GM18519 (cell line): ENCODE results near the gene COG5.
"Not testable (repeated sequence)": the region's sequence is repeated elsewhere in the genome, so short reads cannot be mapped to it uniquely, and the experiment has no call there.

Experiments
- ATAC-seq: cut with Tn5 transposase; IDR thresholded peaks from one replicate; pipeline ENCODE4 v1.9.1; 2021; ENCODE audit warnings: mild to moderate bottlenecking, moderate library complexity; ENCODE audit not compliant: unreplicated experiment, low FRiP score

COG5 gene

DNA sequence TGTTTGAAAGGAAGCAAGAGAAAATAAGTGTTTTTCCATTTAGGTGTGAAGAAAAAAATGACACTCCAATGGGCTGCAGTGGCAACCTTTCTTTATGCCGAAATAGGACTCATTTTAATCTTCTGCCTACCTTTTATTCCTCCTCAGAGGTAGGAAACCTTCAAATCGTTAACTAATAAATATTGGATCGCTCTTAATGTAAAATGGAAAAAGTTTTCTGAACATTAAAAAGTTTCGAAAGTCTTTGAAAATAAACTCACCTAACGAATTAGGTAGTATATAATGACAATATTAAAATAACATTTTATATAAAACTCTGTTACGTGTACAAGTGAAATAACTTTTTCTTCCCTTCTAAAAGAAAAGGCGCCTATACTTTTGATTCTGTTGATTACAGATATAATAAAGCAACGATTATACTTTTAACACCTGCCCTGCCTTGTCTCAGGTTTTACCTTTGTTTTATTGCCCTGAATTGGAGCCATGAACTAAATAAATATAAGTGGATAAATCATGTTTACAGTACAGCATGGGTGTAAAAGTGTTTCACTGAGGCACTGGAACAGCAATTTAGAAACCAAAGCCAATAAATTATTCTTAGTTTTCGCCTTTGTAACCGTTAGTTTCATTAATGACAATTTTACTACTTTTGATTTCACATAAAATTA is 17.1 kb upstream of the COG5 start:
- ATAC-seq = no peak

DNA sequence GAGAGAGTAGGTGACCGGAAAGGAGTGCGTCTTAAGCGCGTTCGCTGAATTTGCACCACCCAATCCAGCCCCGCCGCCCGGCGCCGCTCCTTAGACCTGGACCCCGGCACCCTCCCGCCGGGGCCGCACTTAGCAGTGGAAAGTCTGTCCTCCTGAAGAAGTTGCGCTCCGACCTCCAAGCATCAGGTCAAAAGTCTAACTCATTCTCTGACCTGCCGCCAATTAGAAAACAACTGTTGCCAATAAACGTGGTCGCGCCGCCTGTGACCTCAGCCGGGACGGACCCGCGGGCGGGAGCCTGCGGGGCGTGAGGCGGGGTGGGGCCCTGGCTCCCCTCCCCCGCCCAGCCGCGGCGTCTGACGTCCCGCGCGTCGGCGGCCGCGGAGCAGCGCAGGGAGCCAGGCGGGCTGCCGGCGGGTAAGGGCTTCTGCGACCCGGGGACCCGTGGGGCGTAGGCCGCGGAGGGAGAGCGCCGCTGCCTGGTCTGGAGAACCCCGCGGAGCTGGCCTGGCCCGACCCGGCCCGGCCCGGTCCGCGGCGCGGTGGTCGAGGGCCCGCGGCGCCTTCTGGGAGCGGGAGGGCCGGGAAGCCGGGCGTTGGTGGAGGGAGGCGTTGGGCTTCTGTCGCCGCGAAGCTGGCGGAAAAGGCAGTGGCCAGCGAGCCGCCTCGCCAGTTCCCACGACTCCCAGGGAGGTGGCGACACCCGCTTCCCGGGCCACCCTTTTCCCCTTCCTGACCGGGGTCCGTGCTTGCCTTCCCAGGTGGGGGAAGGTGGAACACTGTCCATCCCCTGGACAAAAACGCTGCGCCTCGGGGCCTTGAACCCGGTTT is 16.4 kb upstream of the COG5 start, which contains the start of gene BCAP29:
Gene BCAP29 (plus strand): TSS at position 362 of the 831 bp plus-strand sequence. CDS start 527 bp downstream, outside the sequence.
- ATAC-seq = peak; percentile 75

DNA sequence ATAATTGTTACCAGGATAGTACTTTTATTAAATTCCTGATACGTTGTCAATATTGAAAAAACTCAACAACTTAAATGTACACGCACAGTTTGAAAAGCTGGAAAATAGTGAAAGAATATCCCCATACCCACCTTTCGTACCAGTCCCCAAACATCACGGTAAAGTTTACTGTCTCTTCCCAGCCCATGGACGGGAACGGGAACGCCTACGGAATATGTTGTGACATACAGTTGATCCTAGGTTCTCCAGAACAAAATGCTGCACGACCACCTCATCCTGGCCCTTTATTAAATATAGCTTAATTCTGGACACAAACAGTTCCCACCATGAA is 15.8 kb upstream of the COG5 start:
- no peak for ATAC-seq

DNA sequence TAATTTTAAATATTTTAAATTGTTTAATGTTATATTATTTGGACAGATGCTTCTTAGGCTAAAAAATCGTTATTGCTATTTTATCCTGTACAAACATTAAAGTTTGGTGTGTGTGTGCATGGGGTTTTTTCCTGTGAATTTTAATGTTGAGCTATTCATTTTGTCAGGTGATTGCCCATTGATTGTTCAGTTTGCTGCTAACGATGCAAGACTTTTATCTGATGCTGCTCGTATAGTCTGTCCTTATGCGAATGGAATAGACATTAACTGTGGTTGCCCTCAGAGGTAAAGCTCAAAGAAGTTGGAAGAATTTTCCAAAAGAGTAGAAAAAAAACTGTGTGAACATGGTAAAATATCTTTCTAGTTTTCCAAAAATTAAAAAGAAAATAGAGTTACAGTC is 9.8 kb upstream of the COG5 start:
- no peak for ATAC-seq

DNA sequence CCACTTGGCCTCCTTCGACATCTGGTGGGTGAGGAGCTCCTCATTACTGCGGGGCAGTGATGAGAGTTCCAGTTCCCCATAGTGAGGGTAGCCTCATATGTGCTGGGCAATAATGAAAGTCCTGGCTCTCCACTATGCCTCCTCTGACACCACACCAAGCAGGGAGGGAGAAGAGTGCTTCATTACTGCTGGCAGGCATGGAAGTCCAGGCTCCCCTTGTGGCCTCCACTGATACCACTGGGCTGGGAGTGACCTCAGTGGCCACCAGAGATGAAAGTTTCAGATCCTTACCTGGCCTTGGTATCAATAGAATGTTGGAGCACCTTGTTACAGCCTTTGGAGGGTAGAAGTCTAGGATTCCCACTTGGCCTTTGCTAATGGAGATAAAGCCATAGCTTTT is 6.6 kb upstream of the COG5 start:
- no peak for ATAC-seq

DNA sequence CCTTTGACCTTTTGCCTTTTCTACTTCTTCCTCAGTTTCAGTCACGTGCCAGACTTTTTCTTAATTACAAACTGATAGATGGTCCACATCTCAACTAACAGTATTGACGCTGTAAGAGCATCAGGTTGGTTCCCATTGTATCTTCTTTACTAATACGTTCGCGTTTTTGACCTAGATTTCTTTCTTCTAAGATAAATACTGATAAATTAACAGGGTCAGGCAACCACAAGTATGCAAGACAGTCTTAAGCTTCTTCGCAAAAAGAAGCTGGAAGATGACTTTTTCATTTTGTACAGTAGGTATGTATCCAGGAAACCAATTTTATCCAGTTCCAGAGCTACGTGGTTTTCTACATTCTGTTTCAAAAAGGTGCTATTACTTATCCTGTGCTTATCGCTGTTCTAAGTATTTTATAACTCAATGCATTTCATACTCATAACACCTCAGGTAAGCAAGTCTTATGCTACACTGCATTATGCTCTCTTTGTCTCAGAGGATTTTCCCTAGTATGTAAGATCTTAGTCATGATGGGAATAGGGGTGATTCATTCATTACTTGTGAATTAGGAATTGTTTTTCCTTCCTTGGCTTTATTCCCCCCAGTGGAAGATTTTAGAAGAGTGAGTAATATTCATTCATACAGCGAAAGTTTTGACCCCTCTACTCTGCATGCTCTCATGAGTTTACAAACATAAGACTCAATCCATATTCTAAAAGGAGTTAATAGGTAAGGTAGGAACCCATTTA is 1.0 kb upstream of the COG5 start:
- ATAC-seq = no peak

DNA sequence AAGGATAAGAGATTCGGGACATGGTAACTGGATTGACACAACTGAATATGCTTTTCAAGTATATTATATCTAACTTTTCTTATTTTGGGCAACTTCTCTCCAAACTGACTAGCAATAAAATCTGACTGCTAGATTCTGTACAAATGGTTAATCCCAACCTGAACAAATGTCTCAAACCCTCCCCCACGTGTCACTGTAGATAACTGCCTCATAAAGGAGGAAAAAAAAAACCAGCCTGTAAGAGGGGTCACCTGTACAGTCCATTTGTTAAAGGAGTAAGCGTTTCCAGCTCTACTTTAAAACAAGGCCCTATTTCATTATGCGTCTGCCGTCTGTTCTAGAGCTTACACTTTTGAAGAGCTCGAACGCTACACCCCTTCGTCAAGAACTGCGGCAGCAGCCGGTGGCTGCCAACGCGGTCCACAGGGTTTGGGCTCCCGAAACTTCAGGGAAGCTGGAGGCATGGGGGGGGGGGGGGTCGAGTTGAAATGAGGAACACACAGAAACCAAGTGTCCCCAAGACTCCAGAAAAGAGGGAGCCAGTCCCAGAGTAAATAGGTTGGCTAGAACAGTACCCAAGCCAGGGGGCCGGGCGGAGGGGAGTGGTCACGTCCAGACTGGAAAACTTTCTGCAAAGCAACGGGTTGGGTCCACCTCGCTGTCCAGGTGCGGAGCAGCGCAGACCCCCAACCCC is 492 bp downstream of the COG5 start:
- ATAC-seq = peak; percentile 23

DNA sequence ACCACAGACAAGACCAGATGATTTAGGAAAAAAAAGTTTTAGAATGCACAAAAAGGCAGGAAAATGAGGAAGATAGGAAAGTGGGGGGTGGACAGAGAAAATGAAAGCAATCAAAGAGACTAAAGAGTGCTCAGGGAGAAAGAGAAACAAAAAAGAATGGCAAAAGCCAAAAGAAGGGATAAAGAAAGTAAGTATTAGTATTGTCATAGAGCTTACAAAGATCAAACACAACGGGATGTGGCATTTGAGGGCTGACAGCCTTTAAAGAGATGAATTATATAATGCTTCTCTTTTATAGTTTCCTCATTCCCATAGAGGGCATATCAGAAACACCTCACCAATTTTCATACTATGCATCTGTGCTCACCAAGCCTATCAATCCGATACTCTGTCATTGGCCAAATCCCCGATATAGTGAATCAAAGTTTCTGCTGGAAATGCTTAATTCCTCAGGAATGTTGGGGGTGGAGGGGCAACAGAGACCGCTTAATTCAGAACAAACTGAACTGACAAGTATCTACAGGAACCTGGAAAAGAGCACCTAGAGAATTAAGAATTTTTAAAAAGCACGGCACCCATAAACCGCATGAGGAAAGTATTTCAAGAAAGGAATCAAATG is 2.7 kb downstream of the COG5 start:
- no peak for ATAC-seq

DNA sequence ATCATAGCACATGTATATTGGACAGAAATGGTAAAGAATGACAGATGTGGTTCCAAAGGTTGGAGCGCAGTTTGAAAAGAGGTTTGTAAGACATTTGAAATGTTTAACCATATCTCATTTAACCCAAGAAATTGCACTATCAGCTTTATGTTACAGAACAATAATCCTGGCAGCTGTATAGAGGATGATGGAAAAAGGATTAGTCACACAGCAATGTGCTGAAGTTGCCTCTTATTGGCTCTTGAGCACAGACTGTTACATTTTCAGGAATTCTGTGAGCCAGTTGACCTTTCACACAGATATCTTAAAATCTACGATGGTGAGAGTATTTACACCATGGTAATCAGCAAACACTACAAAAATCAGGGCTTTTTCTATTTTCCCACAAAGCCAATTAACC is 3.9 kb downstream of the COG5 start:
- no peak for ATAC-seq

DNA sequence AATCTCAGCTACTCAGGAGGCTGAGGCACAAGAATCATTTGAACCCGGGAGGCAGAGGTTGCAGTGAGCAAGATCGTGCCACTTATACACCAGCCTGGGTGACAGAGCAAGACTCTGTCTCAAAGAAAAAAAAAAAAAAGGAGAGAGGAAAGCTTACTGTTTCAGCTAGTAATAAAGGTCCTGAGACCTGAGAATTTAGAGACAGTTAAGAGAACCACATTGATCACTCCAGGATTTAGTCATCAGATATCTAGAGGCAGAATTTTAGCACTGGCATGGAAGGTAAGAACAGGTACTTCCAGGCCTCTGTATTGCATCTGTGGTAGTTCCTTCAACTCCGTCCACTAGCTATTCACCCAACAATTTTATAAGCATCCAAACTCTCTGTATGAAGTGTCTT is 7.8 kb downstream of the COG5 start:
- ATAC-seq = no peak

DNA sequence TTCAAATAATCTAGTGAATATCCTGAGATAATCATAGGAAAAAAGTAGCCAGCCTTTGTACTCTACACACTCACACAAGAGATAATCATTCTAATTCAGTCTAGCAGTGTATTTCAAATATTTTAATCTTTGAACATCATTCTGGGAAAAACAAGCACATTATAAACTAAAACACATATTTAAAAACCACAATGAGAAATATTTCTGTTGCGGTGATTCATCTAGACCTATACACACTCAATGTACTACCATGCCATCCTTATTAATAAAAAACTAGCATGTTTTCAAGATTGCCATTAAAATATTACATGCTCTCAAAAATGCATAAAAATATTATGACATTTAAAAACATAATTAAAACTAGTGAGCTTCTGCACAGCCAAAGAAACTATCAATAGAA is 11.8 kb downstream of the COG5 start:
- ATAC-seq = no peak

DNA sequence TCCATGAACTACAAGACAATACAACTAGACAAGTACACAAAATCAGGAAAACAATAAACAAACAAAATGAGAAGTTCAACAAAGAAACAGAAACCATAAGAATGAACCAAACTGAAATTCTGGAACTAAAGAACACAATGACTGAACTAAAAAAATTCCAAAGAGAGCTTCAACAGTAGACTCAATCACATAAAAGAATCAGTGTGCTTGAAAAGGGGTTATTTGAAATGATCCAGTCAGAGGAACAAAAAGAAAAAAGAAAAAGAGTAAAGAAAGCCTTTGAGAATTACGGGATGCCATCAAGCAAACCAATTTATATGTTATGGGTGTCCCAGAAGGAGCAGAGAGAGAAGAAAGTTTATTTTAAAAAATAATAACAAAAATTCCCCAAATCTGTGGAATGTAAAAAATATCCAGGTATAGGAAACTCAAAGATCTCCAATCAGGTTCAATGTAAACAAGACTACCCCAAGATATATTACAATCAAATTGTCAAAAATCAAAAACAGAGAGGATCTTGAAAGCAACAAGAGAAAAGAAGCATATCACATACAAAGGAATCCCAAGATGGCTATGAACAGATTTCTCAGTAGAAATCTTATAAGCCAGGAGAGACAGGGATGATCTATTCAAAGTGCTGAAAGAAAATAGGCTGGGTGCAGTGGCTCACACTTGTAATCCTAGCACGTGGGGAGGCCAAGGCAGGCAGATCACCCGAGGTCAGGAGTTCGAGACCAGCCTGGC is 18.7 kb downstream of the COG5 start:
- ATAC-seq = no peak

DNA sequence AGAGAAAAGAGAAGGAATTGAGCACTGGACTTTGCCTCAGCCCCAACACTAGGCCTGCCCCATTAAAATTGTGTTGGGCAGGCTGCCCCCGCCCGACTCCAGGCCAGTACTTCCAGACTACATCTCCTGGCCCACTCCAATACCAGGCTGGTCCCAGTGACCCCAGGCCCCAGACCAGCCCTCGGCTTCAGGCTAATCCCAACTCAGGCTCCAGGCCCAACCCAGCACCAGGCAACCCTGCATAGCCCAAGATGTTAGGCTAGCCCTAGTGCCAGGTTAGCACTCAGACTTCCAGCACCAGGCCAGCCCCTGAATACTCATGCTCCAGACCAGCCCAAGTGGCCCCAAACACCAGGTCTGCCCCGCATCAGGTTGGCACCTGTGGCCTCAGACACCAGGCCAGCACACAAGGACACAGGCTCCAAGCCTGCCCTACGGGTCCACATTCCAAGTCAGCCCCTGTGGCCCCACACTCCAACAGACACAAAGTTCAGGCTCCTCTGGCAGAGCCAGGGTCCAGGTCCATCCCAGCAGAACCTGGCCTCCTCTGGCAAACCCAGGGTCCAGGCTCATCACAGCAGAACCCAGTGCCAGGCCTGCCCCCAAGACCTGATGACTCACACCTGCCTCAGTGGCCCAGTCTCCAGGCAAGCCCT is 20.3 kb downstream of the COG5 start:
- ATAC-seq = no peak

DNA sequence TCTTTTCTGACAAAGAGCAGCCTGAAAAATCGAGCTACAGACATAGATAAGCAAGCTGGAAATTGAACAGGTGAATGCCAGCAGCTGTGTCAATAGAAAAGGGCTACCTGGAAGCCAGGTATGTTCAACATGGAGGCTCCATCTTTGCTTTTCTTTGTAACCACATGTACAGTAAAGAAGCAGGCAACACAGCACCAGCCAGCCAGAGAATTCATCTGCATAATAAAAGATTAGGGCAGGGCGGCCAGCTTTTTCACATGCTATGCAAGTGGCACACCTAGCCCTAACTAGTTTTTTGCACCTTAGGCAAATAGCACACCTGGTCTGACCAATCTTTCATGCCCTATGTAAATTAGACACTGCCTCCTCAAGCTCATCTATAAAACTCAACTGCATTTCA is 25.7 kb downstream of the COG5 start:
- ATAC-seq = no peak

DNA sequence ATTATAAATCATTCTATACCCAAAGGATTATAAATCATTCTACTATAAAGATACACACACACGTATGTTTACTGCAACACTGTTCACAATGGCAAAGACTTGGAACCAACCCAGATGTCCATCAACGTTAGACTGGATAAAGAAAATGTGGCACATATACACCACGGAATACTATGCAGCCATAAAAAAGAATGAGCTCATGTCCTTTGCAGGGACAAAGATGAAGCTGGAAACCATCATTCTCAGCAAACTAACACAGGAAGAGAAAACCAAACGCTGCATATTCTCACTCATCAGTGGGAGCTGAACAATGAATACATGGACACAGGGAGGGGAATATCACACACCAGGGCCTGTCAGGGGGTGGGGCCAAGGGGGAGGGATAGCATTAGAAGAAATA is 26.5 kb downstream of the COG5 start:
- not testable (repeated sequence) for ATAC-seq

DNA sequence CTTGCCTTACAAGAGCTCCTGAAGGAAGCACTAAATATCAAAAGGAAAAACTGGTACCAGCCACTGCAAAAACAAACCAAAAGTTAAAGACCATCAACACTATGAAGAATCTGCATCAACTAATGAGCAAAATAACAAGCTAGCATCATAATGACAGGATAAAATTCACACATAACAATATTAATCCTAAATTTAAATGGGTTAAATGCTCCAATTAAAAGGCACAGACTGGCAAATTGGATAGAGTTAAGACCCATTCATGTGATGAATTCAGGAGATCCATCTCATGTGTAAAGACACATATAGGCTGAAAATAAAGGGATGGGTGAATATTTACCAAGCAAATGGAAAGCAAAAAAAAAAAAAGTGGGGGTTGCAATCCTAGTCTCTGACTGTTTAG is 29.6 kb downstream of the COG5 start:
- ATAC-seq = no peak

DNA sequence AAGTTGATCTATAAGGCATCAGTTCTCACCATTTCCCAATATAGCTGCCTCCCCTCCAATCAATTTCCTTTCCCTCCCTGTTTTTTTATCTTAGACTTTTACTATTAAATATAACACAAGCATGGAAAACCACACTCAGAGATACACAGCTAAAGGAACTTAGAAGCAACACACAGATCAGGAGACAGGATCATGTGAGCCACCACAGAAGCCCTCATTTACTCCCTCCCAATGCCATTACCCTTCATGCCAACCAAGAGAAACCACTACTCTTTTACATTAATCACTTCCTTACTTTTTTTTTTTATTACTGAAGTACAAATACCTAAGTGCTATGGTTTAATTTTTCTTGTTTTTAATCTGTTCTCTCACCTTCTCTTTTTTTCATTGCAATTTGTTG is 33.0 kb downstream of the COG5 start:
- ATAC-seq = no peak

DNA sequence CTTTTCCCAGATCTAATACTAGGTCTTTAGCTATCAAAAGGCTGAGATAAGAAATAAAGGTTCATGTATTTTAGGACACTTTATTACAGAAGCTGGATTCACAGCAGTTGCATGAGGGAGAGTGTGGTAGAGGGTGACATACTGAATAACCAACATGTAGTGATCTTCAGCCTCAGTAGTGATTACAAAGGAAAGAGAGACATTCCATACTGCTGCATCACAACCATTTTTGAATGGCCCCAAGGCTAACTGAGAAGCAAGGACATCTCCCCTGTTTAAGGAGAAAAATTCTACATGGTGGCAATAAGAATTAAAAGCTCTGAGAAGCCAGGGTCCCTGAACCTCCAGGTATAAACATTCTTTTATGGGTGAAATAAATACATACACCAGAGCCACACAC is 35.3 kb downstream of the COG5 start:
- no peak for ATAC-seq

DNA sequence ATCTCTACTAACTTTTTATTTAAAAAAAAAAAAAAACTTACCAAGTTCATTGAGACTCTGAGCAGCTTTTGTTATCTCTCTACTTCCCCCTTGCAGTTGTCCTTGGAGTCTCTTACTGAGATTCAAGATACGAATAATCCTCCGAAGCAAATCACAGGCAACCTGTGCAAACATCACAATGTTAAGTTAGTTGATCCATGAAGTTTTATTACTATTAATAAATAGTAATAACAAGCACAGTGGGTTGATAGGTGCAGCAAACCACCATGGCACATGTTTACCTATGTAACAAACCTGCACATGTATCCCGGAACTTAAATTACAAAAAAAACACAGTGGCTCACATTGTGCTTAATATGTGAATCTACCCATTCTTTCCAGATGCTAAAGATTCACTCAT is 36.5 kb downstream of the COG5 start:
- no peak for ATAC-seq
